Mucosa of gallbladder (tissue), 1 donor: ENCODE data around the gene DOCK6. TPM values are rescaled to one million over a fixed set of nuclear protein-coding genes. Genes with fewer than 3 reads are reported as not detected.

Source experiments
- DNase-seq: peaks from one replicate; pipeline ENCODE4 v3.0.0-alpha.2; 2020; ENCODE audit warnings: low spot score
- total RNA-seq: library from RNA; stranded (reverse); gene quantifications from one replicate; pipeline ENCODE4 v1.2.1, GENCODE V29; 2021
- donor health status: DM: no; HTN: no; CAD: no.

DOCK6 gene
- total RNA-seq, 1 donor from 2014 or later = 102 TPM

GRCh38 chr19:11247391-11247790, 14.9 kb downstream of the DOCK6 start:
- DNase-seq = no peak

- no peak for DNase-seq
Measured at GRCh38 chr19:11246941-11247340, 15.4 kb downstream of the DOCK6 start.

- DNase-seq = no peak
Measured at GRCh38 chr19:11244846-11245589, 17.3 kb downstream of the DOCK6 start.

GRCh38 chr19:11243798-11244169, 18.5 kb downstream of the DOCK6 start:
- no peak for DNase-seq

- peak; percentile 94 for DNase-seq
Measured at GRCh38 chr19:11242864-11243797, 19.2 kb downstream of the DOCK6 start.

GRCh38 chr19:11242025-11242424, 20.3 kb downstream of the DOCK6 start:
- no peak for DNase-seq

- DNase-seq = no peak
Measured at GRCh38 chr19:11240008-11240444, 22.3 kb downstream of the DOCK6 start.

- DNase-seq = no peak
Measured at GRCh38 chr19:11239377-11240000, 22.8 kb downstream of the DOCK6 start, which contains the start of gene ANGPTL8. Gene ANGPTL8, plus strand, starts transcription at chr19:11239619. Its CDS starts 19 bp downstream, at chr19:11239638.

GRCh38 chr19:11238781-11239376, 23.4 kb downstream of the DOCK6 start:
- no peak for DNase-seq

GRCh38 chr19:11238041-11238440, 24.3 kb downstream of the DOCK6 start:
- no peak for DNase-seq

- DNase-seq = no peak
Measured at GRCh38 chr19:11237321-11237720, 25.0 kb downstream of the DOCK6 start.

- DNase-seq = no peak
Measured at GRCh38 chr19:11236324-11237301, 25.7 kb downstream of the DOCK6 start.

- DNase-seq = no peak
Measured at GRCh38 chr19:11234486-11235075, 27.7 kb downstream of the DOCK6 start.

- DNase-seq = no peak
Measured at GRCh38 chr19:11233073-11233472, 29.3 kb downstream of the DOCK6 start.

GRCh38 chr19:11232555-11232954, 29.8 kb downstream of the DOCK6 start:
- no peak for DNase-seq

- DNase-seq = no peak
Measured at GRCh38 chr19:11230621-11231386, 31.5 kb downstream of the DOCK6 start.

GRCh38 chr19:11227195-11227886, 35.0 kb downstream of the DOCK6 start:
- DNase-seq = no peak

- DNase-seq = no peak
Measured at GRCh38 chr19:11226716-11227166, 35.6 kb downstream of the DOCK6 start.

- no peak for DNase-seq
Measured at GRCh38 chr19:11225815-11226214, 36.5 kb downstream of the DOCK6 start.
